Hepatocyte (in vitro differentiated cells): ENCODE results near the gene B4GALT4.

ENCODE experiments used
- CTCF ChIP-seq: fragments of 200-600 bp; sonication (generic); IDR thresholded peaks from 2 replicates; pipeline ENCODE4 v1.5.1; 2016; ENCODE audit warnings: antibody characterized with exemption, mild to moderate bottlenecking; ENCODE audit not compliant: poor library complexity
- EZH2 ChIP-seq: fragments of 200-600 bp; sonication (generic); IDR thresholded peaks from 2 replicates; pipeline ENCODE4 v1.6.1; 2016; ENCODE audit warnings: antibody characterized with exemption, mild to moderate bottlenecking, borderline replicate concordance
- EZH2phosphoT487 ChIP-seq: fragments of 200-600 bp; sonication (generic); IDR thresholded peaks from one replicate; pipeline ENCODE4 v1.6.1; 2018; ENCODE audit warnings: antibody characterized with exemption, mild to moderate bottlenecking, low read depth, moderate library complexity; ENCODE audit not compliant: unreplicated experiment, severe bottlenecking

GRCh38 chr3:119235151-119235550 lies 5.5 kb downstream of the B4GALT4 start:
- no peak for TF ChIP-seq EZH2
- TF ChIP-seq CTCF: no peak
- no peak for TF ChIP-seq EZH2phosphoT487
